Uterus (tissue), 4 donors: ENCODE measurements around the gene FBXW9. TPM values are rescaled to one million over a fixed set of nuclear protein-coding genes. Genes with fewer than 3 reads are reported as not detected.
"Not testable (repeated sequence)": the region's sequence is repeated elsewhere in the genome, so short reads cannot be mapped to it uniquely, and the experiment has no call there.

Source experiments
- DNase-seq, 2 donors: peaks; one replicate each; pipeline ENCODE4 v3.0.0-alpha.2; 2019 to 2020
- H3K27ac ChIP-seq, 2 donors: fragments of 200-600 bp; sonication (generic); 1 replicate in 1 of 2; 2 replicates in 1 of 2; pipeline ENCODE4 v1.5.1; 2016 to 2018
- H3K27me3 ChIP-seq, 2 donors: fragments of 200-600 bp; sonication (generic); one replicate each; pipeline ENCODE4 v1.5.1; 2018 to 2019; ENCODE audit warnings: control low read depth in 1 of 2
- H3K36me3 ChIP-seq, 2 donors: fragments of 200-600 bp; sonication (generic); one replicate each; pipeline ENCODE4 v1.5.1; 2019; ENCODE audit warnings: control low read depth in 1 of 2
- H3K4me1 ChIP-seq, 2 donors: fragments of 200-600 bp; sonication (generic); one replicate each; pipeline ENCODE4 v1.5.1; 2018 to 2019; ENCODE audit warnings: control low read depth in 1 of 2
- H3K4me3 ChIP-seq, 2 donors: fragments of 200-600 bp; sonication (generic); 1 replicate in 1 of 2; 2 replicates in 1 of 2; pipeline ENCODE4 v1.5.1; 2018 to 2019; ENCODE audit warnings: mild to moderate bottlenecking in 1 of 2
- H3K9me3 ChIP-seq, 2 donors: fragments of 200-600 bp; sonication (generic); one replicate each; pipeline ENCODE4 v1.5.1; 2019; ENCODE audit warnings: control low read depth in 1 of 2
- CTCF ChIP-seq, 4 experiments: fragments of 200-600 bp in 2 of 4; fragments of 450-650 bp in 2 of 4; sonication (generic) in 2 of 4; IDR thresholded peaks; one replicate each; pipeline ENCODE4 v1.5.1; 2016 to 2019; ENCODE audit warnings: antibody characterized with exemption in 4 of 4, mild to moderate bottlenecking in 2 of 4, moderate library complexity in 1 of 4
- POLR2A ChIP-seq, 2 donors: fragments of 450-650 bp; IDR thresholded peaks; one replicate each; pipeline ENCODE4 v1.6.1; 2016; ENCODE audit warnings: antibody characterized with exemption in 2 of 2, mild to moderate bottlenecking in 1 of 2, moderate library complexity in 1 of 2
- intact Hi-C: fragments of 100-400 bp; cut with DNase I; formaldehyde crosslinking; loops from one replicate; pipeline ENCODE4 v1.15.1; 2023; ENCODE audit warnings: low total_unique reads
- total RNA-seq, 4 donors: library from RNA; depleted of rRNA in 3 of 4; stranded (reverse); fragments of >200 nt in 3 of 4; gene quantifications; one replicate each; pipeline versions ENCODE4 v1.1.0 to v1.2.4, GENCODE V29; 2014 to 2023
- donor health status: DM: yes; HTN: yes; CAD: no.

Gene FBXW9
- total RNA-seq, 4 donors from 2014 or later, result 3.8 to 9.5 TPM; not detected in 2

GRCh38 chr19:12681074-12681987, 15.1 kb downstream of the FBXW9 start, which contains the start of gene DHPS:
Gene DHPS (minus strand): TSS chr19:12681880. CDS start chr19:12681766, 114 bp downstream.
- no peaks in the 10 kb centered on the region for H3K27me3 ChIP-seq
- TF ChIP-seq CTCF (IDR thresholded peaks at IDR 0.05), result peak in 1 of 4 experiments; percentile 19
- TF ChIP-seq POLR2A (IDR thresholded peaks at IDR 0.05), result peak; percentile 15 to 53
- H3K4me1 ChIP-seq, result no peaks in the 10 kb centered on the region
- DNase-seq, result peak; percentile 89 to 96
- no peaks in the 10 kb centered on the region for H3K9me3 ChIP-seq
- H3K27ac ChIP-seq, result peak within 1 kb of the TSS; percentile 88 to 98
- intact Hi-C loops, result no loop called here
- H3K4me3 ChIP-seq, result peak within 1 kb of the TSS; percentile 93 to 96
- no peaks in the 10 kb centered on the region for H3K36me3 ChIP-seq

GRCh38 chr19:12680034-12680433, 16.4 kb downstream of the FBXW9 start:
- H3K4me3 ChIP-seq, result no peak overlapping the region
- TF ChIP-seq CTCF (IDR thresholded peaks at IDR 0.05), result no peak
- no peak for TF ChIP-seq POLR2A (IDR thresholded peaks at IDR 0.05)
- no peaks in the 10 kb centered on the region for H3K36me3 ChIP-seq

GRCh38 chr19:12678039-12678438, 18.4 kb downstream of the FBXW9 start:
- H3K4me1 ChIP-seq, intact Hi-C loops, DNase-seq, H3K27me3 ChIP-seq, H3K9me3 ChIP-seq, H3K4me3 ChIP-seq, H3K36me3 ChIP-seq, H3K27ac ChIP-seq: not testable (repeated sequence)

More at GRCh38 chr19:12680034-12680433, 16.4 kb downstream of the FBXW9 start:
- intact Hi-C loops, result no loop called here
- H3K4me1 ChIP-seq, result no peaks in the 10 kb centered on the region
- no peaks in the 10 kb centered on the region for H3K9me3 ChIP-seq
- no peak for DNase-seq
- no peaks in the 10 kb centered on the region for H3K27me3 ChIP-seq
- no peak overlapping the region for H3K27ac ChIP-seq

GRCh38 chr19:12676928-12677327, 19.5 kb downstream of the FBXW9 start:
- DNase-seq, result no peak
- no peaks in the 10 kb centered on the region for H3K36me3 ChIP-seq
- no peak overlapping the region for H3K4me3 ChIP-seq
- no peaks in the 10 kb centered on the region for H3K4me1 ChIP-seq
- TF ChIP-seq CTCF (IDR thresholded peaks at IDR 0.05), result no peak
- TF ChIP-seq POLR2A (IDR thresholded peaks at IDR 0.05), result no peak
- H3K9me3 ChIP-seq, result no peaks in the 10 kb centered on the region
- H3K27ac ChIP-seq, result no peak overlapping the region
- intact Hi-C loops, result no loop called here
- H3K27me3 ChIP-seq, result no peaks in the 10 kb centered on the region

GRCh38 chr19:12676384-12676792, 20.0 kb downstream of the FBXW9 start:
- Histone ChIP-seq H3K4me3 (no peak overlapping the region), H3K36me3 (no peaks in the 10 kb centered on the region), H3K9me3 (no peaks in the 10 kb centered on the region), H3K27ac (no peak overlapping the region), H3K4me1 (no peaks in the 10 kb centered on the region), H3K27me3 (no peaks in the 10 kb centered on the region)
- TF ChIP-seq POLR2A (IDR thresholded peaks at IDR 0.05) (no peak), CTCF (IDR thresholded peaks at IDR 0.05) (peak; percentile 69 to 73 (median 72))
- intact Hi-C loops, result no loop called here
- DNase-seq, result peak; percentile 74 to 78
